ENCODE results near the gene BAIAP2L1. TPM values are rescaled to one million over a fixed set of nuclear protein-coding genes. Genes with fewer than 3 reads are reported as not detected.

BAIAP2L1 gene
- total RNA-seq, 6 experiments from 2014 or later = 9.1 to 29.5 (median 25.2) TPM

- Histone ChIP-seq H3K27me3 (no peaks in the 10 kb centered on the region), H3K27ac (peak overlapping the region in 1 of 3 donors; percentile 33), H3K36me3 (no peaks in the 10 kb centered on the region), H3K4me1 (peaks cover 0 to 32% (median 11%) of the 10 kb centered on the region in 4 donors), H3K4me3 (no peak overlapping the region), H3K9me3 (no peaks in the 10 kb centered on the region)
- intact Hi-C loops (cut with DNase I) = no loop called here
- DNase-seq = no peak
- no peak for ATAC-seq
- WGBS (ENCODE audit: insufficient coverage, low coverage, low lambda C conversion rate, missing lambda C conversion rate) = 95% methylated on average over 3 of the region's 5 CpGs
- TF ChIP-seq CTCF (IDR thresholded peaks at IDR 0.05) (no peak), POLR2A (IDR thresholded peaks at IDR 0.05) (no peak)
Measured at GRCh38 chr7:98278408-98278807, 122.5 kb downstream of the BAIAP2L1 start.

GRCh38 chr7:98276241-98276761, 124.6 kb downstream of the BAIAP2L1 start:
- peak; percentile 9 to 49 (median 36) for ATAC-seq
- DNase-seq = no peak

GRCh38 chr7:98267303-98267702, 133.6 kb downstream of the BAIAP2L1 start:
- DNase-seq = no peak
- H3K36me3 ChIP-seq = no peaks in the 10 kb centered on the region
- H3K4me1 ChIP-seq = no peaks in the 10 kb centered on the region
- H3K9me3 ChIP-seq = no peaks in the 10 kb centered on the region
- H3K27ac ChIP-seq = no peak overlapping the region
- 82% methylated on average over 2 of the region's 3 CpGs for WGBS (ENCODE audit: insufficient coverage, low coverage, low lambda C conversion rate, missing lambda C conversion rate)
- peak in 2 of 4 donors; percentile 13 to 29 for ATAC-seq
- no peak overlapping the region for H3K4me3 ChIP-seq
- no peaks in the 10 kb centered on the region for H3K27me3 ChIP-seq
- TF ChIP-seq CTCF (IDR thresholded peaks at IDR 0.05) = no peak
- TF ChIP-seq POLR2A (IDR thresholded peaks at IDR 0.05) = no peak
- intact Hi-C loops (cut with DNase I) = no loop called here

More at GRCh38 chr7:98276241-98276761, 124.6 kb downstream of the BAIAP2L1 start:
- intact Hi-C loops (cut with DNase I) = no loop called here
- no peak for TF ChIP-seq POLR2A (IDR thresholded peaks at IDR 0.05)
- TF ChIP-seq CTCF (IDR thresholded peaks at IDR 0.05) = no peak
- H3K27me3 ChIP-seq = no peaks in the 10 kb centered on the region
- 26% methylated on average over 5 of the region's 5 CpGs for WGBS (ENCODE audit: insufficient coverage, low coverage, low lambda C conversion rate, missing lambda C conversion rate)
- H3K27ac ChIP-seq = peak overlapping the region in 2 of 3 donors; percentile 57 to 59
- peaks cover 0 to 25% (median 10%) of the 10 kb centered on the region in 4 donors for H3K4me1 ChIP-seq
- no peaks in the 10 kb centered on the region for H3K36me3 ChIP-seq
- H3K4me3 ChIP-seq = no peak overlapping the region
- no peaks in the 10 kb centered on the region for H3K9me3 ChIP-seq

- Histone ChIP-seq H3K27ac (no peak overlapping the region), H3K4me1 (no peaks in the 10 kb centered on the region), H3K9me3 (no peaks in the 10 kb centered on the region), H3K27me3 (no peaks in the 10 kb centered on the region), H3K36me3 (no peaks in the 10 kb centered on the region), H3K4me3 (no peak overlapping the region)
- 33% methylated on average over 2 of the region's 2 CpGs for WGBS (ENCODE audit: insufficient coverage, low coverage, low lambda C conversion rate, missing lambda C conversion rate)
- peak; percentile 36 to 49 (median 42) for TF ChIP-seq CTCF (IDR thresholded peaks at IDR 0.05)
- TF ChIP-seq POLR2A (IDR thresholded peaks at IDR 0.05) = no peak
- ATAC-seq (peak; percentile 79 to 89 (median 84)), DNase-seq (no peak)
- intact Hi-C loops (cut with DNase I) = no loop called here
Measured at GRCh38 chr7:98266840-98267239, 134.1 kb downstream of the BAIAP2L1 start.

Data from right lobe of liver (tissue), 6 donors.